ENCODE results near the gene MAP3K2. TPM values are rescaled to one million over a fixed set of nuclear protein-coding genes. Genes with fewer than 3 reads are reported as not detected.
"Not testable (repeated sequence)": the region's sequence is repeated elsewhere in the genome, so short reads cannot be mapped to it uniquely, and the experiment has no call there.

The MAP3K2 gene
- polyA plus RNA-seq, 1 experiment = 10.9 TPM

GRCh38 chr2:127411653-127412369 lies 24.0 kb upstream of the MAP3K2 start:
- no peak for DNase-seq (ENCODE audit: low read depth)
- ChIA-PET CTCF (interaction anchor here (1.0 kb wide), 1 partner anchor 67 kb away, joined by 3 read pairs; no protein-coding TSS in a partner anchor), POLR2A (no interaction called here)
- Histone ChIP-seq H3K27me3 (ENCODE audit: control insufficient read depth, insufficient read depth, low read length) (no peaks in the 10 kb centered on the region), H3K36me3 (ENCODE audit: control insufficient read depth, insufficient read depth, low read length) (no peaks in the 10 kb centered on the region), H3K4me3 (ENCODE audit: low read depth, low read length) (no peak overlapping the region)
- TF ChIP-seq, protein P1, sequence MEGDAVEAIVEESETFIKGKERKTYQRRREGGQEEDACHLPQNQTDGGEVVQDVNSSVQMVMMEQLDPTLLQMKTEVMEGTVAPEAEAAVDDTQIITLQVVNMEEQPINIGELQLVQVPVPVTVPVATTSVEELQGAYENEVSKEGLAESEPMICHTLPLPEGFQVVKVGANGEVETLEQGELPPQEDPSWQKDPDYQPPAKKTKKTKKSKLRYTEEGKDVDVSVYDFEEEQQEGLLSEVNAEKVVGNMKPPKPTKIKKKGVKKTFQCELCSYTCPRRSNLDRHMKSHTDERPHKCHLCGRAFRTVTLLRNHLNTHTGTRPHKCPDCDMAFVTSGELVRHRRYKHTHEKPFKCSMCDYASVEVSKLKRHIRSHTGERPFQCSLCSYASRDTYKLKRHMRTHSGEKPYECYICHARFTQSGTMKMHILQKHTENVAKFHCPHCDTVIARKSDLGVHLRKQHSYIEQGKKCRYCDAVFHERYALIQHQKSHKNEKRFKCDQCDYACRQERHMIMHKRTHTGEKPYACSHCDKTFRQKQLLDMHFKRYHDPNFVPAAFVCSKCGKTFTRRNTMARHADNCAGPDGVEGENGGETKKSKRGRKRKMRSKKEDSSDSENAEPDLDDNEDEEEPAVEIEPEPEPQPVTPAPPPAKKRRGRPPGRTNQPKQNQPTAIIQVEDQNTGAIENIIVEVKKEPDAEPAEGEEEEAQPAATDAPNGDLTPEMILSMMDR (IDR thresholded peaks at IDR 0.05; ENCODE audit: insufficient read depth, low read depth, low read length) = no peak

GRCh38 chr2:127410871-127411652 lies 23.3 kb upstream of the MAP3K2 start:
- H3K27me3 ChIP-seq (ENCODE audit: control insufficient read depth, insufficient read depth, low read length) = no peaks in the 10 kb centered on the region
- H3K36me3 ChIP-seq (ENCODE audit: control insufficient read depth, insufficient read depth, low read length) = no peaks in the 10 kb centered on the region
- ChIA-PET CTCF (interaction anchor here (1.0 to 1.1 kb wide), 2 partner anchors 68 to 87 kb away, joined by 3 to 4 read pairs; no protein-coding TSS in a partner anchor), POLR2A (no interaction called here)
- TF ChIP-seq, protein P1 (IDR thresholded peaks at IDR 0.05; ENCODE audit: insufficient read depth, low read depth, low read length) = no peak
- no peak overlapping the region for H3K4me3 ChIP-seq (ENCODE audit: low read depth, low read length)
- DNase-seq (ENCODE audit: low read depth) = peak; percentile 83

- CTCF ChIA-PET = interaction anchor here (0.7 to 1.1 kb wide), 2 partner anchors 31 to 85 kb away, joined by 4 to 6 read pairs; no protein-coding TSS in a partner anchor
- H3K4me3 ChIP-seq (ENCODE audit: low read depth, low read length); H3K27me3 ChIP-seq (ENCODE audit: control insufficient read depth, insufficient read depth, low read length); H3K36me3 ChIP-seq (ENCODE audit: control insufficient read depth, insufficient read depth, low read length); DNase-seq (ENCODE audit: low read depth); POLR2A ChIA-PET: not testable (repeated sequence)
Measured at GRCh38 chr2:127409716-127410115, 21.9 kb upstream of the MAP3K2 start.

- H3K27me3 ChIP-seq (ENCODE audit: control insufficient read depth, insufficient read depth, low read length) = no peaks in the 10 kb centered on the region
- no peak overlapping the region; the same call in 1 of the 2 replicates for H3K4me3 ChIP-seq (ENCODE audit: low read depth, low read length)
- no peaks in the 10 kb centered on the region for H3K36me3 ChIP-seq (ENCODE audit: control insufficient read depth, insufficient read depth, low read length)
- POLR2A ChIA-PET = no interaction called here
- TF ChIP-seq, protein P1 (IDR thresholded peaks at IDR 0.05; ENCODE audit: insufficient read depth, low read depth, low read length) = no peak
- CTCF ChIA-PET = interaction anchor here (0.6 kb wide), 1 partner anchor 99 kb away, joined by 3 read pairs; no protein-coding TSS in a partner anchor
- no peak for DNase-seq (ENCODE audit: low read depth)
Measured at GRCh38 chr2:127408807-127409099, 21.0 kb upstream of the MAP3K2 start.

GRCh38 chr2:127408004-127408806 lies 20.4 kb upstream of the MAP3K2 start:
- TF ChIP-seq, protein P1 (IDR thresholded peaks at IDR 0.05; ENCODE audit: insufficient read depth, low read depth, low read length) = no peak
- ChIA-PET CTCF (interaction anchor here (0.6 to 1.6 kb wide), 3 partner anchors 11 to 99 kb away, joined by 3 to 4 read pairs (median 3); partner anchors contain the start of gene MAP3K2), POLR2A (no interaction called here)
- peak; percentile 37 for DNase-seq (ENCODE audit: low read depth)
- Histone ChIP-seq H3K4me3 (ENCODE audit: low read depth, low read length) (peak overlapping the region; percentile 37), H3K27me3 (ENCODE audit: control insufficient read depth, insufficient read depth, low read length) (no peaks in the 10 kb centered on the region), H3K36me3 (ENCODE audit: control insufficient read depth, insufficient read depth, low read length) (no peaks in the 10 kb centered on the region)

All from BJ (cell line).